ENCODE data around the gene CELF5.

Gene CELF5

GRCh38 chr19:3224346-3225168 lies at the start of gene CELF5:
CELF5 (plus strand) TSS chr19:3224661; CDS start chr19:3224740, 79 bp downstream.
- DNase-seq = peak; percentile 54

GRCh38 chr19:3175781-3176714 lies 48.4 kb upstream of the CELF5 start:
- no peak for DNase-seq

GRCh38 chr19:3176715-3177501 lies 47.6 kb upstream of the CELF5 start:
- no peak for DNase-seq

GRCh38 chr19:3178377-3178972 lies 46.0 kb upstream of the CELF5 start, which contains the start of gene S1PR4:
S1PR4 (plus strand) TSS chr19:3178769; CDS start chr19:3178793, 24 bp downstream.
- no peak for DNase-seq

- no peak for DNase-seq
Observed at GRCh38 chr19:3178973-3179738, 45.3 kb upstream of the CELF5 start.

GRCh38 chr19:3179739-3180293 lies 44.6 kb upstream of the CELF5 start:
- DNase-seq = no peak

GRCh38 chr19:3183721-3184641 lies 40.5 kb upstream of the CELF5 start:
- no peak for DNase-seq

GRCh38 chr19:3184847-3185460 lies 39.5 kb upstream of the CELF5 start:
- DNase-seq = no peak

- DNase-seq = peak; percentile 96
Observed at GRCh38 chr19:3185461-3186159, 38.9 kb upstream of the CELF5 start, which contains the start of gene NCLN. NCLN (plus strand) TSS chr19:3185930; CDS start chr19:3186031, 101 bp downstream.

- DNase-seq = no peak
Observed at GRCh38 chr19:3186160-3186688, 38.2 kb upstream of the CELF5 start.

- no peak for DNase-seq
Observed at GRCh38 chr19:3186891-3187661, 37.4 kb upstream of the CELF5 start.

- no peak for DNase-seq
Observed at GRCh38 chr19:3187662-3188511, 36.6 kb upstream of the CELF5 start.

- no peak for DNase-seq
Observed at GRCh38 chr19:3188627-3189596, 35.5 kb upstream of the CELF5 start.

- no peak for DNase-seq
Observed at GRCh38 chr19:3189702-3190469, 34.6 kb upstream of the CELF5 start.

- no peak for DNase-seq
Observed at GRCh38 chr19:3190470-3190770, 34.0 kb upstream of the CELF5 start.
